ENCODE measurements around the gene RHOG.

DNA sequence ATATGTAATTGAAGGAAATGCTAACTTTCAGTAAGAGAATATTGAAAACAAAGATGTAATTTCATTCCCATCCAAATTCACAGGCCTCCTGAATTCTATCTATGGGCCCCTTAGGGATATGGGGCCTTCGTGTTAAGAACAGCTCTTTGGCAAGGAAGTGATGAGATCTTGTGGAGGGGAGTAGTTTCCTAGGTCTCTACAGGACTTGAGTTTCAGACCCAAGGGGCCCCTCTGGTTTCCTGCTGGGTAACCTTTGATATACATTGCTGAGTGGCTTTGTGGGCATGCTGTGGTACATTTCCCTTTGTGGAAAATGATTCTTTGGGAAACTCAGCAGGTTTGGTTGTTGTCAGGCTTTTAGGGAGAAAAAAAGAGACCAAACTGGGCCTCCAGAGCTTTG is 20.9 kb upstream of the RHOG start:
- TF ChIP-seq, protein P1, sequence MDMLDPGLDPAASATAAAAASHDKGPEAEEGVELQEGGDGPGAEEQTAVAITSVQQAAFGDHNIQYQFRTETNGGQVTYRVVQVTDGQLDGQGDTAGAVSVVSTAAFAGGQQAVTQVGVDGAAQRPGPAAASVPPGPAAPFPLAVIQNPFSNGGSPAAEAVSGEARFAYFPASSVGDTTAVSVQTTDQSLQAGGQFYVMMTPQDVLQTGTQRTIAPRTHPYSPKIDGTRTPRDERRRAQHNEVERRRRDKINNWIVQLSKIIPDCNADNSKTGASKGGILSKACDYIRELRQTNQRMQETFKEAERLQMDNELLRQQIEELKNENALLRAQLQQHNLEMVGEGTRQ (CRISPR knock-in tag; IDR thresholded peaks at IDR 0.05) = no peak
- TF ChIP-seq, protein P2, sequence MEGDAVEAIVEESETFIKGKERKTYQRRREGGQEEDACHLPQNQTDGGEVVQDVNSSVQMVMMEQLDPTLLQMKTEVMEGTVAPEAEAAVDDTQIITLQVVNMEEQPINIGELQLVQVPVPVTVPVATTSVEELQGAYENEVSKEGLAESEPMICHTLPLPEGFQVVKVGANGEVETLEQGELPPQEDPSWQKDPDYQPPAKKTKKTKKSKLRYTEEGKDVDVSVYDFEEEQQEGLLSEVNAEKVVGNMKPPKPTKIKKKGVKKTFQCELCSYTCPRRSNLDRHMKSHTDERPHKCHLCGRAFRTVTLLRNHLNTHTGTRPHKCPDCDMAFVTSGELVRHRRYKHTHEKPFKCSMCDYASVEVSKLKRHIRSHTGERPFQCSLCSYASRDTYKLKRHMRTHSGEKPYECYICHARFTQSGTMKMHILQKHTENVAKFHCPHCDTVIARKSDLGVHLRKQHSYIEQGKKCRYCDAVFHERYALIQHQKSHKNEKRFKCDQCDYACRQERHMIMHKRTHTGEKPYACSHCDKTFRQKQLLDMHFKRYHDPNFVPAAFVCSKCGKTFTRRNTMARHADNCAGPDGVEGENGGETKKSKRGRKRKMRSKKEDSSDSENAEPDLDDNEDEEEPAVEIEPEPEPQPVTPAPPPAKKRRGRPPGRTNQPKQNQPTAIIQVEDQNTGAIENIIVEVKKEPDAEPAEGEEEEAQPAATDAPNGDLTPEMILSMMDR (IDR thresholded peaks at IDR 0.05) = no peak
- TF ChIP-seq EMX1 (CRISPR knock-in tag; IDR thresholded peaks at IDR 0.05) = no peak
